ENCODE measurements around the gene SCAPER. TPM values are rescaled to one million over a fixed set of nuclear protein-coding genes. Genes with fewer than 3 reads are reported as not detected.

SCAPER gene
- polyA plus RNA-seq, 2 of the 4 experiments (the other 2 are of a cell fraction), result 4.9 to 5.5 TPM

GRCh38 chr15:76626611-76627010, 278.5 kb downstream of the SCAPER start (continued):
- no peak for TF ChIP-seq HOXB13 (CRISPR knock-in tag; IDR thresholded peaks at IDR 0.05; ENCODE audit: low read depth)

DNA sequence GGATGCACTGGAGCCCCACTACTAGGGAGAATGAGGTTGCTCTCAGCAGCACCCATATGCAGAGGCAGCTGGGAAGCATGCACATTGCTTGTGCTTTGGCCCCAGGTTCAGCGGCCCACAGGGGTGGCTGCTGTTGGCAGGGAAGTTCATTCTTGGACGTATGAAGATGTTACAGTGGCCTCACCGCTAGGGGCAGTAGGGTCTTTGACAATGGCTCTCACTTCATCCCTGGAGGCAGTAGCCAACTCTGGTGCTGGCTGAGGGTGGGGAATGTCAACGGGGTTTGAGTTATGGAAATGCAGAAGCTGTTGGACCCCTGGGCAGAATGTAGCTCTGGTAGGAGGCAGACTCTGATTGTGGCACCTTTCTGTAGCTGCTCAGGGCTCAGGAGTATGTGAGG, 279.9 kb downstream of the SCAPER start:
- Histone ChIP-seq H3K4me2 (no peak overlapping the region), H3K9me3 (no peaks in the 10 kb centered on the region), H3K27ac (no peak overlapping the region), H3K4me1 (no peaks in the 10 kb centered on the region), H3K4me3 (no peak overlapping the region)
- POLR2A ChIA-PET, result no interaction called here
- TF ChIP-seq RAD21 (conservative IDR thresholded peaks at IDR 0.05 in 1 of 2, IDR thresholded peaks at IDR 0.05 in 1 of 2) (peak in 1 of 2 experiments; percentile 16; a peak in 1 of 5 replicates), HEYL (CRISPR knock-in tag; IDR thresholded peaks at IDR 0.05) (no peak)
- 71% methylated on average over 3 of the region's 4 CpGs for WGBS (ENCODE audit: missing lambda C conversion rate)
- DNase-seq (ENCODE audit: low read depth in 1 of 2, low spot score in 1 of 2) (peak in 1 of 2 experiments; percentile 20), FAIRE-seq (no peak), ATAC-seq (peak in 1 of 2 experiments; percentile 68; a peak in 3 of 6 replicates)
- CTCF ChIA-PET, result interaction anchor here (0.6 to 0.9 kb wide), 2 partner anchors 52 to 76 kb away, joined by 3 read pairs; no protein-coding TSS in a partner anchor

GRCh38 chr15:76614725-76615124, 290.4 kb downstream of the SCAPER start:
- TF ChIP-seq RAD21 (conservative IDR thresholded peaks at IDR 0.05 in 1 of 2, IDR thresholded peaks at IDR 0.05 in 1 of 2) (no peak), HOXB13 (CRISPR knock-in tag; IDR thresholded peaks at IDR 0.05; ENCODE audit: low read depth) (no peak), ESRRA (IDR thresholded peaks at IDR 0.05; ENCODE audit: borderline replicate concordance, low read length) (no peak), ZC3H11A (IDR thresholded peaks at IDR 0.05) (no peak), CEBPB (IDR thresholded peaks at IDR 0.05) (no peak), RCOR1 (IDR thresholded peaks at IDR 0.05; ENCODE audit: low read depth, low read length) (no peak), HOXA7 (CRISPR knock-in tag; IDR thresholded peaks at IDR 0.05) (no peak), NR3C1 (IDR thresholded peaks at IDR 0.05) (no peak), FOSB (CRISPR knock-in tag; IDR thresholded peaks at IDR 0.05) (no peak), KDM5A (IDR thresholded peaks at IDR 0.05) (no peak), HEYL (CRISPR knock-in tag; IDR thresholded peaks at IDR 0.05) (no peak), NFE2L2 (conservative IDR thresholded peaks at IDR 0.05; ENCODE audit: low read length) (no peak)
- Histone ChIP-seq H3K4me1 (no peaks in the 10 kb centered on the region), H3K9me3 (peaks cover 17% of the 10 kb centered on the region; the same call in 1 of the 3 replicates), H3K4me3 (no peak overlapping the region), H3K27ac (no peak overlapping the region), H3K4me2 (no peak overlapping the region)
- ChIA-PET CTCF (no interaction called here), POLR2A (no interaction called here)
- ATAC-seq, result no peak
- FAIRE-seq, result peak; percentile 49
- DNase-seq (ENCODE audit: low read depth in 1 of 2, low spot score in 1 of 2), result no peak

- H3K27ac ChIP-seq, result no peak overlapping the region
- WGBS (ENCODE audit: missing lambda C conversion rate), result 73% methylated on average over 7 of the region's 7 CpGs
- peak in 1 of 2 experiments; percentile 11 for DNase-seq (ENCODE audit: low read depth in 1 of 2, low spot score in 1 of 2)
- no peaks in the 10 kb centered on the region for H3K9me3 ChIP-seq
- FAIRE-seq, result no peak
- H3K4me1 ChIP-seq, result no peaks in the 10 kb centered on the region
- H3K4me2 ChIP-seq, result no peak overlapping the region
- ChIA-PET POLR2A (no interaction called here), CTCF (interaction anchor here (0.6 to 1.1 kb wide), 3 partner anchors 17 to 1404 kb away, joined by 3 to 4 read pairs (median 3); no protein-coding TSS in a partner anchor)
- H3K4me3 ChIP-seq, result no peak overlapping the region
- ATAC-seq, result no peak; a peak in 1 of 6 replicates
- TF ChIP-seq ZC3H11A (IDR thresholded peaks at IDR 0.05) (no peak), GATA3 (IDR thresholded peaks at IDR 0.05; ENCODE audit: borderline replicate concordance) (no peak), RARB (CRISPR knock-in tag; IDR thresholded peaks at IDR 0.05) (no peak), HES2 (IDR thresholded peaks at IDR 0.05) (no peak), NPAS2 (CRISPR knock-in tag; IDR thresholded peaks at IDR 0.05; ENCODE audit: borderline replicate concordance) (no peak), MAFK (IDR thresholded peaks at IDR 0.05; ENCODE audit: partially characterized antibody) (no peak), CBX8 (IDR thresholded peaks at IDR 0.05) (no peak), HOXB5 (CRISPR knock-in tag; IDR thresholded peaks at IDR 0.05) (no peak), EP300 (IDR thresholded peaks at IDR 0.05) (no peak), KDM5A (IDR thresholded peaks at IDR 0.05) (no peak), POLR2A (IDR thresholded peaks at IDR 0.05; ENCODE audit: low read length) (no peak), CTCF (IDR thresholded peaks at IDR 0.05) (no peak), FOSB (CRISPR knock-in tag; IDR thresholded peaks at IDR 0.05) (no peak), HEYL (CRISPR knock-in tag; IDR thresholded peaks at IDR 0.05) (no peak), HDAC2 (IDR thresholded peaks at IDR 0.05) (no peak), FOXS1 (CRISPR knock-in tag; IDR thresholded peaks at IDR 0.05) (no peak), EHF (CRISPR knock-in tag; IDR thresholded peaks at IDR 0.05) (no peak), NFE2L2 (conservative IDR thresholded peaks at IDR 0.05; ENCODE audit: low read length) (no peak)
- TF ChIP-seq, protein P1, sequence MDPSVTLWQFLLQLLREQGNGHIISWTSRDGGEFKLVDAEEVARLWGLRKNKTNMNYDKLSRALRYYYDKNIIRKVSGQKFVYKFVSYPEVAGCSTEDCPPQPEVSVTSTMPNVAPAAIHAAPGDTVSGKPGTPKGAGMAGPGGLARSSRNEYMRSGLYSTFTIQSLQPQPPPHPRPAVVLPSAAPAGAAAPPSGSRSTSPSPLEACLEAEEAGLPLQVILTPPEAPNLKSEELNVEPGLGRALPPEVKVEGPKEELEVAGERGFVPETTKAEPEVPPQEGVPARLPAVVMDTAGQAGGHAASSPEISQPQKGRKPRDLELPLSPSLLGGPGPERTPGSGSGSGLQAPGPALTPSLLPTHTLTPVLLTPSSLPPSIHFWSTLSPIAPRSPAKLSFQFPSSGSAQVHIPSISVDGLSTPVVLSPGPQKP (IDR thresholded peaks at IDR 0.05; ENCODE audit: low read depth, low read length), result no peak
- TF ChIP-seq, protein P2, sequence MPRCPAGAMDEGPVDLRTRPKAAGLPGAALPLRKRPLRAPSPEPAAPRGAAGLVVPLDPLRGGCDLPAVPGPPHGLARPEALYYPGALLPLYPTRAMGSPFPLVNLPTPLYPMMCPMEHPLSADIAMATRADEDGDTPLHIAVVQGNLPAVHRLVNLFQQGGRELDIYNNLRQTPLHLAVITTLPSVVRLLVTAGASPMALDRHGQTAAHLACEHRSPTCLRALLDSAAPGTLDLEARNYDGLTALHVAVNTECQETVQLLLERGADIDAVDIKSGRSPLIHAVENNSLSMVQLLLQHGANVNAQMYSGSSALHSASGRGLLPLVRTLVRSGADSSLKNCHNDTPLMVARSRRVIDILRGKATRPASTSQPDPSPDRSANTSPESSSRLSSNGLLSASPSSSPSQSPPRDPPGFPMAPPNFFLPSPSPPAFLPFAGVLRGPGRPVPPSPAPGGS (IDR thresholded peaks at IDR 0.05), result no peak
These were observed 316.1 kb downstream of the SCAPER start for GRCh38 chr15:76588811-76589747.

Measured in A549 (cell line).